Retinal pigment epithelial cell (primary cell): ENCODE data around the gene ADAMTS6.

ENCODE experiments used
- DNase-seq: peaks from one replicate; pipeline ENCODE4 v3.0.0-alpha.2; 2010; ENCODE audit warnings: low read depth
- H3K4me3 ChIP-seq: 2 replicates; pipeline ENCODE4 v1.5.1; 2011; ENCODE audit warnings: mild to moderate bottlenecking, low read length, control low read depth, moderate library complexity
- CTCF ChIP-seq: conservative IDR thresholded peaks from 2 replicates; pipeline ENCODE4 v1.5.1; 2011; ENCODE audit warnings: low read depth, low read length, control low read depth, inconsistent platforms

The ADAMTS6 gene

GRCh38 chr5:65157906-65158603, 323.7 kb downstream of the ADAMTS6 start:
- no peak for TF ChIP-seq CTCF
- DNase-seq, result no peak
- H3K4me3 ChIP-seq, result no peak overlapping the region

- no peak for TF ChIP-seq CTCF
- no peak overlapping the region for H3K4me3 ChIP-seq
- DNase-seq, result no peak
Measured at GRCh38 chr5:65156933-65157332, 324.8 kb downstream of the ADAMTS6 start.

- DNase-seq, result no peak
- H3K4me3 ChIP-seq, result no peak overlapping the region
- no peak for TF ChIP-seq CTCF
Measured at GRCh38 chr5:65152131-65152530, 329.6 kb downstream of the ADAMTS6 start.

- no peak for TF ChIP-seq CTCF
- H3K4me3 ChIP-seq, result no peak overlapping the region
- DNase-seq, result no peak
Measured at GRCh38 chr5:65151614-65152013, 330.1 kb downstream of the ADAMTS6 start.

- no peak for TF ChIP-seq CTCF
- no peak for DNase-seq
- no peak overlapping the region for H3K4me3 ChIP-seq
Measured at GRCh38 chr5:65150599-65151304, 331.0 kb downstream of the ADAMTS6 start.

GRCh38 chr5:65149827-65150226, 331.9 kb downstream of the ADAMTS6 start:
- TF ChIP-seq CTCF, result no peak
- H3K4me3 ChIP-seq, result no peak overlapping the region
- no peak for DNase-seq
